ENCODE measurements around the gene SMC3.

Gene SMC3

GRCh38 chr10:110546077-110546476 lies 21.4 kb upstream of the SMC3 start:
- no peak for DNase-seq

GRCh38 chr10:110546499-110547110 lies 20.9 kb upstream of the SMC3 start:
- DNase-seq: no peak

GRCh38 chr10:110547139-110547761 lies 20.2 kb upstream of the SMC3 start:
- DNase-seq: peak in 1 of 2 donors; percentile 78

- DNase-seq: no peak
These were observed 19.5 kb upstream of the SMC3 start for GRCh38 chr10:110548002-110548401.

GRCh38 chr10:110549211-110549610 lies 18.3 kb upstream of the SMC3 start:
- DNase-seq: no peak

GRCh38 chr10:110553905-110554304 lies 13.6 kb upstream of the SMC3 start:
- no peak for DNase-seq

GRCh38 chr10:110556296-110556695 lies 11.2 kb upstream of the SMC3 start:
- no peak for DNase-seq

- DNase-seq: peak in 1 of 2 donors; percentile 71
These were observed 10.4 kb upstream of the SMC3 start for GRCh38 chr10:110556969-110557601.

- peak in 1 of 2 donors; percentile 12 for DNase-seq
These were observed 9.5 kb upstream of the SMC3 start for GRCh38 chr10:110558041-110558440.

- no peak for DNase-seq
These were observed 7.5 kb upstream of the SMC3 start for GRCh38 chr10:110560012-110560411.

- DNase-seq: no peak
These were observed 6.2 kb upstream of the SMC3 start for GRCh38 chr10:110561292-110561691.

- no peak for DNase-seq
These were observed 5.1 kb upstream of the SMC3 start for GRCh38 chr10:110562348-110562747.

- no peak for DNase-seq
These were observed 4.4 kb upstream of the SMC3 start for GRCh38 chr10:110563132-110563531.

- DNase-seq: no peak
These were observed 859 bp upstream of the SMC3 start for GRCh38 chr10:110566472-110567200.

- DNase-seq: peak; percentile 17 to 58
These were observed 700 bp downstream of the SMC3 start for GRCh38 chr10:110568055-110568735.

GRCh38 chr10:110569122-110569521 lies 1.6 kb downstream of the SMC3 start:
- no peak for DNase-seq

- DNase-seq: no peak
These were observed 2.2 kb downstream of the SMC3 start for GRCh38 chr10:110569736-110570135.

GRCh38 chr10:110571093-110571743 lies 3.7 kb downstream of the SMC3 start:
- DNase-seq: no peak

GRCh38 chr10:110572862-110573261 lies 5.4 kb downstream of the SMC3 start:
- DNase-seq: no peak

- no peak for DNase-seq
These were observed 6.9 kb downstream of the SMC3 start for GRCh38 chr10:110574420-110574819.

- DNase-seq: no peak
These were observed 8.7 kb downstream of the SMC3 start for GRCh38 chr10:110576220-110576619.

GRCh38 chr10:110577056-110577455 lies 9.6 kb downstream of the SMC3 start:
- no peak for DNase-seq

- no peak for DNase-seq
These were observed 16.5 kb downstream of the SMC3 start for GRCh38 chr10:110584006-110584405.

Data from bone marrow (tissue), 2 donors.